HG03460 (cell line): ENCODE results near the gene TTC7B.

Experiments
- ATAC-seq: cut with Tn5 transposase; IDR thresholded peaks from one replicate; pipeline ENCODE4 v1.9.1; 2021; ENCODE audit not compliant: unreplicated experiment

The TTC7B gene

DNA sequence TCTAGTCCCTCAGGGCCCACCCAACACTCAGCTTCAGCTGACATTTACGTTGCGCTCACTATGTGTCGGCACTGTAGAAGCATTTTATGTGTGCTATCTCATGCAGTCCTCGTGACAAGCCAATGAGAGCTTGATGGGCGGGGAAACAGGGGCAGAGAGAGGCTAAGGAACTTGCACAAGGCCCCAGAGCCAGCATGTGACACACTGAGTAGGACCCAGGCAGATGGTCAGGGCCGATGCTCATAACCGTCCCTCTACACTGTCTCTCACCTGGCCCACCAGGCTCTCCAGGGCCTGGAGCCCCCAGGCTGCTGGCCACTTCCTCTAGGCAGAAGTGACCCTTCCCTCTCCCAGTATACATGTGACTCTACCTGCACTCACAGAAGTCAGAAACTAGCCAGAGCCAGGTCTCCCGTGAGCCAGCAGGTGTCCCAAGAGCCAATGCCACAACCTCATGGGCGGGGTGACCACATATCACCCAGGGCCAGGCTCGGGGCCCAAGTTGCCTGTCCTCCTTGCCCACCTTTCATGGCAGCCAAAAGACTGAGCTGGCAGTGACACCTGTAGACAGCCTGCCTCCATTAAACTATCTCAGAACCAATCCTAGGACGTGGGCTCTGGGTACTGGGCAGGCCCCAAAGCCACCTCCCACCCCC lies 38.3 kb downstream of the TTC7B start:
- no peak for ATAC-seq

DNA sequence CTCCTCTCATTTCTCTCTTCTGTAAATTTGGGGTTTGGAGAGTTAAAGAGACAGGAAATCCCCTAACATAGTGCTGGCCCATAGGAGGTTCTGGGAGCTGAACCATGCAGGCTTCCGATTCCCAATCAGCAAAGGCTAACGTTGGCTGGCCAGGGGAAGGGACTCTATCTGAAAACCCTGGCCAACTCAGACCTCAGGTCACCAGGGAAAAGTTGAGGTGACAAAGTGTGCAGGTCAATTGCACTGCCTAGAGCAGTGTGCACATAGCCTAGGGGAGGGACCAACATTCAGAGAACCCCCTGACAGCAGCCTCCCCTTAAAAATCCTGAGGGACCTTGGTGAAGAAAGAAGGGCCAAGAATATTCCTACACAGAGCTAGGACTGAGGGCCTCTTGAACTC lies 38.9 kb downstream of the TTC7B start:
- ATAC-seq, result no peak

DNA sequence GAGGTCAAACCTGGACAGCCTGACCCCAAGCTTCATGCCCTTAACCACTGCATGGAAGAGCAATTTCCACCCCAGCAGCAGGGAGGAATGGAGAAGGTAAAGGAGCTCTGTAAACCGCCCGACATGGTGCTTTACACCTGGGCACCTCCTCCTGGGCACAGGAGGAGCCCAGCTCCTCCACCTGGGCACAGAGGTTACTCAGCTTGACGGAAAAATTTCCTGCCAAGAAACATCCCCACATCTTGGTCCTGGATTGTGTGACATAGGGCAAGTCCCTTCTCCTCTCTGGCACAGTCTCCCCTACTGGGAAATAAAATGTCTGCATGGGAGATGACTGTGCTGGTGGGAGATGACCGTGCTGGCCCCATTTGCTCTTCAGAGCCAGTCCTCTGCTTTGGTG lies 40.8 kb downstream of the TTC7B start:
- ATAC-seq, result no peak

DNA sequence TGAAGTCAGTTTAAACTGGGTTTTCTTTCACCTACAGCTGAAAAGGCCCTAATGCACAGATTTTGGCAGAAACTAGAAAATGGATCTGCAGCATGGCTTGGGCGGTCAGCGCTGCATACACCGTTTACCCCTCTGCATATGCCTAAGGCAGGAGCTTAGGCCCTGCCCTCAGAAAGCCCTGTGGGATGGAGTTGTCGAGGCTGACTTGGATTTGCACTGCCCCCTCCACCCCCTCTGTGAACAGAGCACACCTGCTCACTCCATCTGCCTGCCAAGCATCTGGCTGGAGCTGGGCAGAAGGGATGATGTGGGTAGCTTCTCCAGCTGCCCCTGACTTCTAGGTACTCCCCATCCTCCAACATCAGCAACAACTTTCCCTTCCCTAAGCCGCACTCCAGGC lies 41.9 kb downstream of the TTC7B start:
- ATAC-seq, result no peak

DNA sequence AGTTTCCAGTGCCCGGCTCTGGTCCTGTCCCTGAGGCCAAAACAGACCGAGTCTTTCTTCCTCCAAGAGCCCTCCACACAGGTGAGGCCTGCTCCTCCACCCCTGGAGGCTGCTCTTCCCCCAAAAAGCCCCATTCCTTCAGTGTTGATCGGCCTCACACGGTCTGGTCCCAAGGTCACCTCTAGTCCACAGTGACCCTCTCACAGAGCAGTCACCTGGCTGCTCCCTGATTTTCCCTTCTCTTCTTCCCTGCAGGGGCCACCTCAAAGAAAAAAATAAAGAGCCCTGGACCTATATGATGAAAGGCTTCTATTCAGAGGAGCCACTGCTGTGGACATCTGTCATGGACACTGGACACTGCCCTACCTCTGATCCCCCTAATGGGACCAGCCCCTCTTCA lies 42.5 kb downstream of the TTC7B start:
- ATAC-seq, result no peak

DNA sequence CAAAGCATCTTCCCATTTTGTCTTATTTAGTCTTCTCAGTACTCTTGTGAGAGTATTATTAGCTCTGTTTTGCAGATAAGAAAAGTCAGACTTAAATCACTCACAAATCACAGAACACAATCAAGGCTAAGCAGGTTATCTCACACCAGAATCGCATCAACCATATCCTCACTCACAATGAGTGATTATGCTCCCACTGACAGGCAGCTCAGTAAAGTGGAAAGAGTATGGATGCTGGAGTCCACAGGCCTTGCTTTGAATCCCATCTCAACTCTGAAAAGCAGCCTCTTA lies 43.1 kb downstream of the TTC7B start:
- ATAC-seq, result no peak

DNA sequence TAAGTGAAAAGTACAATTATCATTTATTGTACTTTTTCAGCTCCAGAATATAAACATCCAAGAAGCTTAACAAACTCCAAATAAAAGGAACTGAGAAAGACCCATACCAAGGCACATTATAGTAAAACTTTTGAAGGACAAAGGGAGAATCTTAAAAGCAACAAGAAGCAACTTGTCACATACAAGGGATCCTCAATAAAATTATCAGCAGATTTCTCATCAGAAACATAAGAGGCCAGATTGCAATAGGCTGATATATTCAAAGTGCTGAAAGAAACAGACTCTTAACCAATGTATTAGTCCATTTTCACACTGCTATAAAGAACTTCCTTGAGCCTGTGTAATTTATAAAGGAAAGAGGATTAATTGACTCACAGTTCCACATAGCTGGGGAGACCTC lies 48.3 kb downstream of the TTC7B start:
- no peak for ATAC-seq

DNA sequence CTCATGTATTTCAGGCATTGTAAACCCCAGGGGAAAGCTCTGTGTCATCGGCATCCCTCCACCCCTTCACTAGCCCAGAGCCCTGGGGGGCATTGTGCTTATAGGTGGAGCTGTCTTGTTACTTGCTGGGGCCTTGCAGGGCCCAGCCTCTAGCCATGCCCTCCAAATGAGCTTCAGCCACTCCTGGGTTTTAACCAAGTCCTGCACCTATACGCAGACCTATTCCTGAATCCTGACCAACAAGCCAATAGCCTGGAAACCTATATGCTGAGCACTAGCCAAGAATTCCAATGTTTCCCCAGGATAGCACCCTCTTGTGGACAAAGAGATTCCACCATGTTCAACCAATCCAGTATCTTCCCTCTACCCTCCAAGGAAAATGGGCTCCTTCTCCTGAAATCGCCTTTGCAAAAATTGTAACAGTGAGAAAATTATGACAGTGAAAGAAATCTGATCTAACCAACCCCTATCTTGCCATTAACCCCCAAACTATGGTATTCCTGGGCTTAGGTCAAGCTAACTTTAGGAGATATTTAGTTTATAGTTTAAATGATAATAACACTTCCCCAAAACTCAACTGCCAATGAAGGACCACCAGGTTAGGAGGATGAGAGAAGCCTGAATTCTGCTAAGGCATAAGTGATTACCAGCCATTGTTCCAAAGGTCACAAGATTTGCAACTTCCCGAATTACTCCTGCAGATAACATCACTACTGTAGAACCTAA lies 55.5 kb downstream of the TTC7B start:
- ATAC-seq, result no peak

DNA sequence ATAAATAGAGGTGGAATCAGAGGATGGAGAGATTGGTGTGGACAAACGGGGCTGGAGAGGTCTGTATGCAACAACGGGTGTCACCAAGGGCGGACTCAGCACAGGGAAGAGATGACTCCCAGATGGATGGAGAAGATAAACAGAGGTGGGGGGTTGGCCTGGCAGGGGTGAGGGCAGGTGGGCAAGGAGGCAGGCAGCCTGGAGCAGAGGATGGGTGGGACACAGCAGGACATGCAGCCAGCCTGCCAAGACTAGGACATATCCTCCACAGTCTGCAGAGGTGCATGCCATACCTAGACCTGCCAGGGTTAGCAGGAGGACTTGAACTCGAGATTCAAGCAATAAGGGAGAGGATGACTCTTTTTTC lies 56.2 kb downstream of the TTC7B start:
- no peak for ATAC-seq

DNA sequence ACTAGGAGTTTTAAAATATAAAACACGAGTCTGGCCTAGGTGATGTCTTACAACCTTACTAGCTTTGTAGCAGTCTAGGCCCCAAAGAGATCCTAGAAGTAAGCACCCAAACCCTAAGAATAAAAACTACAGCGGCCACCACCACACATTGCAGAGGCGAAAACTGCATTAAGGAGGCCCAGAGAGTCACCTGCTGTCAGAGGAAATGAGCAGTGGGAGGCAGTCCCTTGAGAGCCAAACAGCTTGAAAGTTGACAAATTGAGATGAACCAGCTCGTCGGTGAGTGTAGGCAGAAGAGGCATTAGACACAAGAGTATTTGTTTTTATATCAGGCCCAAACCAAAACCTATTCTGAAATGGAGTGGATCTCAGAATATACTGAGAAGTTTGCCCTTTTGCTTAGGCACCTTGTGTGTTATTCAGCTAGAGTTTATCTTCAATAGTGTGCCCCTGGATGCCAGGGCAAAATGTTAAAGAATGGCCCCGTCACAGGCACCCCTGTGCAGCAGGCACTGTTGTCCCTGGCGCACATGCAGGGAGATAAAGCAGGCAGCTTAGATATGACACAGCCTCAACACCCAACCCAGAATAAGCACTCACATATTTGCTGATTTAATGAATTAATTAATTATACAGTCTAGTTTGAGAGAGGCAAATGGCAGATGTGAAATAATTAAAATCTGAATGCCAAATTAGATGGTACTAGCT lies 56.7 kb downstream of the TTC7B start:
- ATAC-seq, result peak; percentile 46

DNA sequence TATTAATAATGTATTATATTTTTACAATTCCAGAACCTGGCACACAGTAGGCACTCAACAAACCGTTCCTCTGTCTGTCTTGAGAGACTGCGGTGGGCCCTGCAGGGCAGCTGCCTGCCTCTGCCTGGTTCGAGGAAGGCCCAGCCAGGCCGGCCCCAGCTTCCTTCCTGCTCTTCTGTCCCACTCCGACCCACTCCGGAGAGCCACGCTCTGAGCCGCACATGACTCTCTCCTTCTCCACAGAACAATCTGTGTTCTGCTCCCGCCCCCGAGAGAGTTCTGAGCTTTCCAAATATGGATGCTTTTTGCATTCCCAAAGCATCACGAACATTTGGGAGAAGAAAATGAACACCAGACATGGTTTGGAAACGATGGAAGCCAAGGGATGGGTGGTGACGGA lies 57.3 kb downstream of the TTC7B start:
- no peak for ATAC-seq

DNA sequence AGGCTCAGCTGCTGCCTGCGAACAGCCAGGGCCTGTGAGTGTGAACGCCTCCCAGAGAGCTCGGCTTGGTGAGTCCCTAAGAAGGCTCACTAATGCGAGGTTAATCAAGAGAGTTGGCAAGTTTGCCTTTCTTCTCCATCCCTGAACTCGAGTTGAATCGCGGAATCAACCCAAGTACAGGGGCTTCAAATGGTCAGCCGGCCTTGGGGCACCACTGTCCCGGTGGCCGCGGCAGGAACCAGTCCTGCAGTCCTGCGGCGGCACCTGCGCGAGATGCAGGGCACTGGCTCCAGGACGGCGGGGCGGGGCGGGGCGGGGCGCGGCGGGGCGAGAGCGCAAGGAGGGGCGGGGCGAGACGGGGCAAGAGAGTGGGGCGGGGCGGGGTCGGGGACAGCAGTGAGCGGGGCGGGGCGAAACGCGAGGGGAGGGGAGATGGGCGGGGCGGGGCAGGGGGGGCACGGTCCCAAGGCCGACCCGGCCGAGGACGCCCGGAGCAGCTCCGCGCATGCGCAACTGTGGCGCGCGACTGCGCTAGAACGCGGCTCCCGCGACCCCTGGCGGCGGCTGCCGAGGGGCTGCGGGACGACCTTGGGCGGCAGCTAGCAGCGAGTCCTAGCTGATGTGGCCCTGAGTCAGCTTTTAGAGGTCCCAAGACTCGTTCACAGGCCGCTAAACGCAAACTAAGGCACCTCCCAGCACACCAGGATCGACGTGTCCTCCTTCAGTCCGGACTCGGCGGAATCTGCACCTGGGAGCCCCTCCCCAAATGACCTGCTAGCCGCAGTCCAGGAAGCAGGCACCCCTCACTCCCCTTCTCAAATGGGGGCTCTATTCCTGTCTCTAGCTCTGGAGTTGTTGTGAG lies 58.0 kb downstream of the TTC7B start:
- ATAC-seq, result peak; percentile 83

DNA sequence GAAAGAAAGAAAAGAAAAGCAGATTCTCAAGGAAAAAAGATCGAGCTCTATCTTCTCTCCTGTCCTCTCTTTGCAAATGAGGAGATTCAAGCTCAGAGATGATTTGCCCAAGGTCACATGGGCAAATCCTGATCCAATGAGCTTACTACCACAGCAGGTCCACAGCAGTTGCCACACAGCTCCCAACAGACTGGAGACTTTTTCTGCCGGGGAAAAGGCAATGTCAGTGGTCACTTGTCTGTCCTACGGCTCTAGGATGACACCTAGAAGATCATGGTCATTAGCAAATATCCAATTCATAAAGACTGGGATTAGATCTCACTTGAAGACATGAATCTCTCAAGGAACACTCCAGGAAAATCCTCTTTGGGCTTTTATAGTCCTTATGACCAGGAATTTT lies 58.8 kb downstream of the TTC7B start:
- ATAC-seq, result no peak

DNA sequence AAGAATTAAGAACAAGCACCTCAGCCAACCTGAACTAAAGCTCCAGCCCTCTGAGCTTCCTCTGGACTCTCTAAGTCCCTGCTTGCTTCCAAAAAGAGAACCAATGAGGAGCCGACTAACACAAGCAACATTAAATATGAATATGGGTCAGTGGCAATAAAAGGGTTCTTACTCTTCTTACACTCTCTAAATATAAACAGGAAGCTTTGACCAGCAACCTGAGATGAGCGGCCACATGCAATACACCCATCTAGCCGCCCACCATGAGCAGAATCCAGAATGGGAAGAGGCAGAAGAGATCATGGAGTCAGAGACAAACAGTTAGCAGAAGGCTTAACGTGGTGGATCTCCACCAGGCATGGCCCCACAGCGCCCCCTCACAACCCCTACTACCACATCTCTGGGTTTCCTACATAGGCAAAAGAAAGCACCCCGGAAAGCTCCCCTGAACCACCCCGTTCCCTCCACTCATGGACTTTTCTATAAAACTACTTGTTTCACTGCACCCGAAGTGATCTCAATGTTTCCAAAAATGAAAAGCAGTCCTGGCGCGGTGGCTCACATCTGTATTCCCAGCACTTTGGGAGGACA lies 59.4 kb downstream of the TTC7B start:
- ATAC-seq, result no peak

DNA sequence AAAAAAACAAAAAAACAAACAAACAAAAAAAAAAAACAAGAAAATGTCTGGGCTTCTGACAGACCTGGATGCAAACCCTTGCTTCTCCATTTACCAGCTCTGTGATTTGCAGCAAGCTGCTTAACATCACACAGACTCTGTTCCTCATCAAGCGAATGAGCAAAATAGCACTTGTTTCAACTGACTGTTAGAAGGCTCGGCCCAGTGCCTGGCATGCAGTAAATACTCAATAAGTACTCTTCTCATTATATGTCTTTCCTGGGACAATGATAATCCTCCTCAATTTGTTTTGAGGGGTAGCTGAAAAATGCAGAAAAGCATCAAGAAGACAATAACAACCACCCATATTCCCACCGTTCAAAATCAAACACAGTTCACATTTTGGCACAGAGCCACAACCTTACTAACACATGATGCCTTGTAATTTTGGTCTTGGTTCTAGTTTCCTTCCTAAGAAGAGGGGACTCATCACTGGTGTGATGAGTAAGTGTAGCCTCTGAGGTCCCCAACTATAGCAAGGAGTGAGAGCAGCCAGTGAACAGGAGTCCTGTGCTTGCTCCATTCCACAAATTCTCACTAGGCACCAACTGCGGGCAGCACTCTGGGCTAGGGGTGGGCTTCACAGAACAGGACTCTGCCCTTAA lies 60.4 kb downstream of the TTC7B start:
- ATAC-seq, result no peak

DNA sequence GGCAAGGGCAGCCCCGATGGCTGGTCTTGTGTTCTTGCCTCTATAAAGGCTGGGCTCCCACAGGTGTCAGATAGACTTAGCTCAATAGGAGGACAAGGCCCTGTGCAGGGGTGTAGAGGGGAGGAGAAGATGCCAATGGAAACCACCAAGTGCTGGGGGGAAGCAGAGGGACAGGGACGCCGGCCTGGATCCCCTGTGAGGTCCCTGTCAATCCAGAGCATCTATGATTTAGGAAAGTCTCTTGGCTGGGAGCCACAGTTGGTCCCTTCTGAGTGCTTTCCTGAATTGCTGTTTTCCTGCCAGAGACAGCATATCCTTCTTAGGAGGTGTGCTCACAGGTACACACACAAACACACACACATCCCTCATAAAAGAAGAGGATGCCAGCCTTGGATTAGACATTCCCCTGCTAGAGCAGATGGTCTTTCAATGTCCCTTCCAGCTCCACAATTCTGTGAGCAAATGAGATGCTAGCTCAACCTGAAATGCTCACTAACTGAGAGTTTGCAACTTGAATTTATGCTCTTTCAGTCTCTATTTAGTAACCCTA lies 62.7 kb downstream of the TTC7B start:
- no peak for ATAC-seq

DNA sequence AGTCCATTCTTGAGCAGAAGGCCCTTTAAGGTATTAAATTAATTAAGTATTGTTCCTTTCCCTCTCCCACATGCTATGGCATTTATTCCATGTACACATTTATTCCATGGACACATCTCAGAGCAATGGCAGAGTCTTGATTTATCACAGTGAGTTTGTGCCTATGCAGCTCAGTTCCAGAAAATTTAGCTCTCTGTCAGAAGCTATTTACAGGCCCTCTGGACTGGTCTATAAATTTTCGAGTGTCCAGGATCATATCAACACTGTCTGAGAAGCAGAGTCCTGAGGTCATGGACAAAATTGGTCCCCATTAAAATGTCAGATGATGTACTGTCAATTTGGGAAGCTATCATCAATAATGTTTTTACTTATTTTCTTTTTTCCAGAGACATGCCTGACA lies 65.5 kb downstream of the TTC7B start:
- no peak for ATAC-seq

DNA sequence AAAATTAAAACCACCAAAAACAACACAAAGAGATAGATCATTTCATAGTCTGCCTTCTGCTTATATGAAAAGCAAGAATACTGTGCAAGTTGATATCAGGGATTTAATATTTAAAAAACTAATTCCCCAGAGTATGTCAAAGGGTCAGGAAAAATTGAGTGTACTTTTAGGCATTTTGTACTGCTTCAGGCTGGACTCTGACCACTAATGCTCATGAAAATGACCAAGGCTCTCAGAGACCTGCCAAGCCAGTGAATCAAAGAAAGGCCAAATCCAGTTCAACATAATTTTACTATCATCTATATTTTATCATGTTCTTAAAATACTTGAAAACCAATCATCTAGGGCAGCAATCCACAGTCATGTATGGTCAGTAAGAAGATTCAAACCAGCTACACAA lies 66.0 kb downstream of the TTC7B start:
- no peak for ATAC-seq

DNA sequence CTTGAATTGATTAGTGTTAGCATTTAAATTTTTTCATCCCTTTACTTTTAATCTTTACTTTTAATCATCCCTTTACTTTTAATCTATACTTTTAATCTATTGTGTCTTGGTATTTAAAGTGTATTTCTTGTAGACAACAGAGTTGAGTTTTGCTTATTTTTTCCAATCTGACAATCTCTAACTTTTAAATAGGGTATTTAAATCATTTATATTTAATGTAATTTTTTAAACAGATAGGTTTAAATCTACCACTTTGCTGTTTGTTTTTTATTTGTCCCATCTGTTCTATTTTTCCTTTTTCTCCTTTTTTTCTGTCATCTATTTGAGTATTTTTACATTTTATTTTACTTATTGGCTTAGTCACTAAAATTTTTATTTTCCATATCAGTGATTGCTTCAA lies 68.3 kb downstream of the TTC7B start:
- ATAC-seq, result no peak

DNA sequence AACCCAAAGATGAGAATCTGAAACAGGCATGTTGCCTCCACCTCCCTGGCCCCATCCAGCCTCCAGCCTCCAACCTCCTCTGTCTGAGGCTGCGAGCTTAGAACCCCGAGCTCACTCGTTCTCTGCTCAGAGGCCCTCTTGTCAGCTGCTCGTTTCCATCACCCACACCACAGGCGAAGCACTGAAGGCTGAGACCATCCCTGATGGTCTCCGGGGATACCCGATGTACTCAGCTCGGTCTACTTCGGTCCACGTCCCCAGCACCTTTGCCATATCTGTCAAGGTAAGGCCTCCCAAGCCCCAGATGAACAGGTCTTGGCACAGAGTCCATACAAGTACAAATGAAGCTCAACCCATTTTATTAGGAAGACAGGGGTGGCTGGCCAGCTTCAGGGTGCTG lies 72.4 kb downstream of the TTC7B start:
- no peak for ATAC-seq

DNA sequence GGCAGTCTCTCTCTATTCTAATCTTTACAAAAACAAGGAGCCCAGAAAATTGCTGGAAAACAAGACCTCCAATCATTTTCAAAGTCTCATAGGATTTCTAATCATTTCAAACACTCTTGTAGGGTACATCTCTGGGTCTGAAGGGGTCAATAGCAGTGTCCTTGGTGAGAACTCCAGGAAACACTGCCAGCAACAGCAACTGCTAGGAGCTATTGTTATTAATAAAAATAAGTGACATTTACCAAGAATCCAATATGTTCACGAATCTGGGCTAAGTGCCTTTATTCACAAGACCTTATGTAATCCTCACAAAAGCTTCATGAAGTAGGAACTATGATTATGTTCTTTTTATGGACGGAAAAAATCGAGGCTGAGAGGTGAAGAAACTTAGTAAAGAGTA lies 72.8 kb downstream of the TTC7B start:
- ATAC-seq, result no peak
